Loucy (cell line): ENCODE measurements around the gene TIAM2.

Experiments
- CTCF ChIP-seq: fragments of 200-600 bp; sonication (generic); conservative IDR thresholded peaks from 2 replicates; pipeline ENCODE4 v1.5.1; 2014; ENCODE audit warnings: mild to moderate bottlenecking, antibody characterized with exemption, low read length
- EZH2phosphoT487 ChIP-seq: fragments of 200-600 bp; IDR thresholded peaks from 2 replicates; pipeline ENCODE4 v1.6.1; 2018; ENCODE audit warnings: antibody characterized with exemption, mild to moderate bottlenecking, moderate library complexity, borderline replicate concordance

- TF ChIP-seq CTCF, result no peak
- TF ChIP-seq EZH2phosphoT487, result no peak
These were observed 190.4 kb downstream of the TIAM2 start for GRCh38 chr6:155185544-155185943.
